ENCODE results near the gene DEFB118.
"Not testable (repeated sequence)": the region's sequence is repeated elsewhere in the genome, so short reads cannot be mapped to it uniquely, and the experiment has no call there.

DEFB118 gene, protein sequence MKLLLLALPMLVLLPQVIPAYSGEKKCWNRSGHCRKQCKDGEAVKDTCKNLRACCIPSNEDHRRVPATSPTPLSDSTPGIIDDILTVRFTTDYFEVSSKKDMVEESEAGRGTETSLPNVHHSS

DNA sequence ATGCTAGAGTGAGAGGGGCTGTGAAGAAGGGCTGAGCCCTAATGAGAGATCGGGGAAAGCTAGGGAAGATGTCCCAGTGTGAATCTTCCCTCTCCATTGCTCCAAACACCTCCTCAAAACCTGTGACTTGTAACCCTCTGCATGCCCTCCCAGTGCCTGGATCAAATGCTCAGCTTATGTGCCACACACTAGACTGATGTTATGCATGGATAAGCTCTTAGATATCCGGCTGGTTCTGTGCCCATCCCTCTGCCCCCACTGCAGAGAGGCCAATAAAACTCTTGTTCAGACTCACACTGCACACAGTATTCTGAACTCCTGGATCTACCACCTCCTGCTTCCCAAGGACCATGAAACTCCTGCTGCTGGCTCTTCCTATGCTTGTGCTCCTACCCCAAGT is at the start of gene DEFB118:
Gene DEFB118 (plus strand): TSS at position 301 of the 400 bp plus-strand sequence. CDS start 50 bp downstream, at position 351.
- no peak for DNase-seq

DNA sequence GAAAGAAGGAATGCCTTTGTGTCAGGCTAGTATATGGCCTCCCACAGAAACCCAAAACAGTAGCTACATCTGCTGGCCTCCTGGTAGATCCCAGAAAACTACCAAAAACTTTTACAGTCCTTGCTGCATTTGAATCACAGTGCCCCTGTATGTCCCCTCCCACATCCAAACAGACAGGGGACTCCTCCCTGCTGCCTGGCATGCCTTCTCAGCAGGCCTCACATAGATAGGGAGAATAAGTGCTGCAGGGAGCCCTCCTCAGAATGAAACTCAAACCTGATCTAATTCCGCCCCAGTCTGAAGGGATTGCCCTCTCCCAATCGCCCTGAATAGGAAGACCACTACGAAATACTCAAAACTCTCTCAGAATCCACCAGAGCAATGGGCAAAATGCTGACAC is 45.9 kb upstream of the DEFB118 start:
- no peak for DNase-seq

DNA sequence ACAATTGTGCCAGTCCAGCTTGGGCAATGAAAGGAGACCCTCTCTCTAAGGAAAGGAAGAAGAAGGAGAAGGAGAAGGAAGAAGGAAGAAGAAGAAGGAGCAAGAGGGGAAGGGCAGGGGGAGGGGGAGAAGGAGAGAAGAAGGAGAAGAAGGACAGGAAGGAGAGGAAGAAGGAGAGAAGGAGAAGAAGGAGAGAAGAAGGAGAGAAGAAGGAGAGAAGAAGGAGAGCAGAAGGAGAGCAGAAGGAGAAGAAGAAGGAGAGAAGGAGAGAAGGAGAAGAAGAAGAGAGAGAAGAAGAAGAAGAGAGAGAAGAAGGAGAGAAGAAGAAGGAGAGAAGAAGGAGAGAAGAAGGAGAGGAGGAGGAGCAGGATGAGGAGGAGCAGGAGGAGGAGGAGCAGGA is 37.5 kb upstream of the DEFB118 start:
- DNase-seq, result no peak

DNA sequence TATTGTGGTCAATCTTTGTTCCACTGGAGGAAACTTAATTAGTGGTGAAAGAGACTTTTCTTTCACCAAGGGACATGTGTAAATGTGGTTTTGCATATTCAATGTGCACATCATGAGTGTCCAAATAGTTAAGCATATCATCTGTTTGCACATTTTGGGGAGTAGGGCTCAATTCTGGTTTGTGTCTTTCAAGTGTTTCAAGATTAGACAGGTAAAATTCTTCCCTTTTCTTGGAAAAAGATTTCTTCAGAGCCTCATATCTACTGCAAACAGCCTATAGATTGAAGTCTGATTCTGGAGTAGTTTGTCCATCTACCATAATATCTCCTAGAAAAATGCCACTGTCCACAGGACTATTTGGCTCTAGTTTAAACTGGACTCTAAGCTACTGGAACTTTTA is 26.9 kb upstream of the DEFB118 start:
- no peak for DNase-seq

DNA sequence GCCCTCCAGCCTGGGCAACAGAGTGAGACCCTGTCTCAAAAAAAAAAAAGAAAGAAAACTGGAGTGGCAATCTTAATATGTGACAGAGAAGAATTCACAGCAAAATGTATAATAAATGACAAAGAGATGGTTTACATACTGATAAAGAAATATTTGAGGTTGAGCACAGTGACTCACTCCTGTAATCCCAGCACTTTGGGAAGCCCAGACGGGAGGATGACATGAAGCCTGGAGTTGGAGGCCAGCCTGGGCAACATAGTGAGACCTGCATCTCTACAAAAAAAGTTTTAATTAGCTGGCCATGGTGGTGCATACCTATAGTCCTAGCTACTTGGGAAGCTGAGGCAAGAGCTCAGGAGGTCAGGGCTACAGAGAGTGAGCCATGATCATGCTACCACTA is 12.4 kb upstream of the DEFB118 start:
- DNase-seq, result no peak

DNA sequence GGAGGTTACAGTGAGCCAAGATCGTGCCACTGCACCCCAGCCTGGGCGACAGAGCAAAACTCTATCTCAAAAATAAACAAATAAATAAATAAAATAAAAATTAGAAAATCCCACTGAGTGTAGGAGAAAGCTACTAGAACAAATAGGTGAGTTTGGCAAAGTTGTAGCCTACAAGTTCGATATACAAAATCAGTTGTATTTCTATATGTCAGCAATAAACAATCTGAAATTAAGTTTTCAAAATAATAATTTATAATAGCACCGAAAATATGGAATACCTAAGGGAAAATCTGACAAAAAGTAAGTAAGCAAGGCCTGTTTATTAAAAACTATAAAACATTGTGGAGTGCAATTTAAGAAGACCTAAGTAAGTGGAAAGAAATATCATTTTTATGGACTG is 5.1 kb upstream of the DEFB118 start:
- no peak for DNase-seq

DNA sequence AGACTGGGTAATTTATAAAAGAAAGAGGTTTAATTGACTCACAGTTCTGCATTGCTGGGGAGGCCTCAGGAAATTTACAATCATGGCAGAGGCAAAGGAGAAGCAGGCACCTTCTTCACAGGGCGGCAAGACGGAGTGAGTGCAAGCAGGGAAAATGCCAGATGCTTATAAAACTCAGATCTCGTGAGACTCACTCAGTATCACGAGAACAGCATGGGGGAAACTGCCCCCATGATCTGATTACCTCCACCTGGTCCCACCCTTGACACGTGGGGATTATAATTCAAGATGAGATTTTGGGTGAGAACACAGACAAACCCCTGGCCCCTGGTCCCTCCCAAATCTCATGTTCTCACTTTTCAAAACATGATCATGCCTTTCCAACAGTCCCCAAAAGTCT is 4.1 kb upstream of the DEFB118 start:
- DNase-seq, result not testable (repeated sequence)

DNA sequence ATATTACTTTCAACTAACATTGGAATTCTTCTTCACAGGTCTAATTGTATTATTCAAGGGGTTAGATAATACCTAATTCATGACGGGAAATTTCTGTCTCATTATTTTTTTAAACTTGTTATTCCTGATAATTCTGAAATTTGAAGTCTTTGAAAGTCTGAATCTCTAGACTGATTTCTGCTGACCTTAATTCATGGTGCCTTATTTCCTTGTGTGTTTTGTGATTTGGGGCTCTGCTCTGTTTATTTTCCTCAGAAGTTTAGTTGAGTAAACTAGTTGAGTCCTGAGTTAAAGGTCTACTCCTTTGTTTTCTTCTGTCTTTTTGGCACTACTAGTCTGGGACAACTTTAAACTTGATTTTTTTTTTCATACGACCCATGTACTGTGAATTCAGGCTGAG is 5.9 kb downstream of the DEFB118 start:
- DNase-seq, result no peak

DNA sequence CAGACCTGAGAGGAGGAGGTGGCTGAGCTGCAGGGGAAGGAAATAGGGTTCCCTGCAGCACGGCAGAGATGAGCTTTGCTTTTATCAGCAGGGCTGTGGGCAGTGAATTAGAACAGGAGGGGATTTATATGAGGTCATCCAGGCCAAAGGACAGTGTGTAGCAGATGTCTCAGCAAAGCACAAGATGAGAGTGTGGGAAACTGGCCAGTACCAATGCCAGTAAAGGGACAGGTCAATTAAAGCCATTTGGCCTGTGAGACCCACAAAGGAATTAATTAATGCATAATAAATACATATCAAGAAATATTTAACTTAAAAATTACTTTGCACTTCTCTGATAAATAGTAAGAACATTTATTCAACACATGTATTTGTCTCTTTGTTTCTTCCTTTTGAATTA is 22.1 kb downstream of the DEFB118 start, which contains the start of gene DEFB119:
Gene DEFB119 (minus strand): TSS at position 101 of the 400 bp plus-strand sequence. CDS start 107 bp downstream, outside the sequence.
- DNase-seq, result no peak

DNA sequence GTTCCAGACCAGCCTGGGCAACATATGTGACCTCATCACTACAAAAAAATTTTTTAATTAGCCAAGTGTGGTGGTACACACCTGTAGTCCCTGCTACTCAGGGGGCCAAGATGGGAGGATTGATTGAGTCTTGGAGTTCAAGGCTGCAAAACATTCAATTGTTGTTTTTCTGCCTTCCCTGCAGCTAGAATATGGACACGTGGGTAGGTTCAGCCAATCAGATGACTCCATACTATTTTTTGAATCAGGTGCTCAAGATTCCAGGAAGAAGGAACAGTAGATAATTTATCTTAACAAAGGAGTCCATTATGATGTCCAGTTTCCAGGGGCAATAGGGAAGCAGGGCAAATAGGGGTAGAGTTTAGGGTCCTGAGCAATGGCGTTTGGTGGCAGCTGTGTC is 24.4 kb downstream of the DEFB118 start:
- DNase-seq, result no peak

DNA sequence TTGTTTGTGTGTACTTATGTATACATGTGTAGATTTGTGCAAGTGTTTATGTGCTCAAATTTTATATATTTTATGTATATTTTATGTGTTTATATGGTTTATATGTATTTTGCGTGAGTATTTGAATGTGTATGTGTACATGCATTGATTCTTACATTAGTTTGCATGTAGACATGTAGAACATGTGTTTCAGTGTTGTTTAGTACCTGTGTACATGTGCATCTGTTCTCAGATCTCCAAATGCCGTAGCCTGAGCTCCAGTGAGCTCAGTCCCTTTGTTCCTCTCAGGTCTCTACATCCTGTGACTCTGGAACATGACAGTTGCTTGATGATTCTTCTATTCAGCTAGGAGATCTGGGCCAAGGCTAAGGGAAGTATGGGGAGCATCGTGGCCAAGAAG is 26.5 kb downstream of the DEFB118 start:
- DNase-seq, result no peak

DNA sequence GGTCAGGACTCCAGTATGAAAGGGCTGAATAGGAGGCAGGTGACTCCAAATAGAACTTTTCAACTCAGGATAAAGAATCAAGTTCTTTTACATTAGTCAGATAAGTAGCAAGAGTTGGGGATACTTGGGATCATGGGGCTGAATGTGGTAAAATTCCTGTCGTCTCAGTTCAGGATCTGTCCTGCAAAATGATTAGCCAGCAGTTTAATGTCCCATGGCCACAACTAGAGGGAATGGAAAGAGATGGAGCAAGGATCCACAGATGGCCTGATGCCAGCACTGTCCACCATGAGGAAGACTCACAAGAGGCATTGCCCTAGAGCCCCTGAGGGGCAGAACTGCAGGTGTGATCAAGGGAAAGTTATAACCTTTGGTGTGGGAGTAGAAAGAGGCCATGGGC is 35.5 kb downstream of the DEFB118 start:
- DNase-seq, result no peak

DNA sequence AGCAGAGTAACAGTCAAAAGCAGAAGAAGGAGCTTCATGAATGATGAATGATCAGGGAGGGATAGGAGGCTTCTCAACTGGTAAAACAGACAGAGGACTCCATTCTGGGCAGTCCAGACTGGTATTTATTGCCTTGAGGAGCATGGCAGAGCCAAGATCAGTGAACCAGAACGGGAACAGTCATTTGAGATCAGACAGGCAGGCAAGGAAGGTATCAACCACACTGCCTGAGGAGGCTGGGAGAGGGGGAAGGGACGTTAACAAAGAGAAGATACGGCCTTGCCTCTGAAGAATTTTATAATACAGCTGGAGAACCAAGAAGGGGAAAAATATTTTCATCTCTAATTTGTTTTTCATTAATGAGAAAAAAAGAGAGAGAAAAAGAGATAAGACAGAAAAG is 37.7 kb downstream of the DEFB118 start, which contains the start of gene DEFB121:
Gene DEFB121 (minus strand): TSS at position 101 of the 400 bp plus-strand sequence. CDS start 63 bp downstream, at position 38.
- DNase-seq, result no peak

DNA sequence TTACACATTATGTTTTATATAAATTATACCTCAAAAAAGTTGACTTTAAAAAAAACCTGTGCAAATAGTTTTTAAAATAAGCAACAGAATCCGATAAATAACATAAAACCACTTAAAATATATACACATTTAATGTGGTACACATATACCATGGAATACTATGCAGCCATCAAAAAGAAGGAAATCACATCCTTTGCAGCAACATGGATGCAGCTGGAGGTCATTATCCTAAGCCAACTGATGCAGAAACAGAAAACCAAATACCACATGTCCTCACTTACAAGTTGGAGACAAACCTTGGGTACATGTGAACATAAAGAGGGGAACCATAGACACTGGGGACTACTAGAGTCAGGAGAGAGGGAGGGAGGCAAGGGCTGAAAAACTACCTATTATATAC is 41.6 kb downstream of the DEFB118 start:
- DNase-seq, result no peak

DNA sequence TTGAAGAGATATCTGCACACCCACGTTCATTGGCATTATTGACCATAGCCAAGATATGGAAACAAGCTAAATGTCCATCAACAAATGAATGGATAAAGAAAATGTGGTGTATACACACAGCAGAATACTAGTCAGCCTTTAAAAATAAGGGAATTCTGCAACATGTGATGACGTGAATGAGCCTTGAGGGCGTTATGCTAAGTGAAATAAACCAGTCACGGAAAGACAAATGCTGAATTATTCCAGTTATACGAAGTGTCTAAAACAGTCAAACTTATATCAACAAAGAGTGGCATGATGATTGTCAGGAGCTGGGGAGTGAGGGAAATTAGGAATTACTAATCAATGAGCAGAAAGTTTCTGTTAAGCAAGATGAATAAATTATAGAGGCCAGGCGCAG is 46.0 kb downstream of the DEFB118 start:
- DNase-seq, result no peak

DNA sequence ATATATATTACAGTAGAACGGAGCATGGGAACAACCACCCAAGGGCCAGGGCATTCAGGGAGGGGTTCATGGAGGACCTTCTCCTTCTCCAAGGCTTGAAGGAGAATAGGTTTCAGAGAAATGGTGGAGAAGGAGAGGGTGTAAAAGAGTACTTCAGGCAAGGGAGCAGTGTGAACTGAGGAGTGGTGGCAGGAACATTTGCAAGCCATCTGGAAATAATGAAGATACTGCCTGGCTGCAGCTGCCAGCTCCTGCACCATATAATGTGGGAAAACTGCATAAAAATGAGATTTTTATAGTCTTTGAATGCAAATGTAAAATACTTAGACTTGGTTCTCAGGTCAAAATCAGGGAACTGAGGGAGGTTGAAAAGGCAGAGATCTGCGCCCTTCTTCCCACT is 47.3 kb downstream of the DEFB118 start:
- DNase-seq, result no peak

DNA sequence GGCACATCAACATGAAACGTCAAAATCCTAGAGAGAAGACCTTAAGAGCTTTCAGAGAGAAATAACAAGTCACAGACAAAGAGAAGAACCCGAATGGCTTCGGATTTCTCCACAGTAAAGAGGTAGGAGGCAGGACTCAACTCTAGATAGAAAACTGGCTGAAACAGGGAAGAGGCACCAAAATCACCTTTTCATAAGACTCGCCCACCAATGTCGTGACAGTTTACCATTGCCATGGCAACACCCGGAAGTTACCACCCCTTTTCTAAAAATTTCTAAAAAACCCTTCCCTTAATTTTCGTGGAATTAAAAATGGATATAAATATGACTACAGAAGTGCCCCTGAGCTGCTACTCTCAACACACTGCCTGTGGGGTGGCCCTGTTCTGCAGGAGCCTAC is 49.9 kb downstream of the DEFB118 start:
- no peak for DNase-seq
